ENCODE measurements around the gene GJD3. TPM values are rescaled to one million over a fixed set of nuclear protein-coding genes. Genes with fewer than 3 reads are reported as not detected.
A peak's percentile ranks its signal among the peaks of the same experiment; 100 is the strongest.

Gene GJD3
- total and polyA plus RNA-seq, 9 of the 15 experiments (the other 6 are each of a cell fraction or from before 2014, with no cell fraction given) = 0.17 to 0.38 TPM; not detected in 7

DNA sequence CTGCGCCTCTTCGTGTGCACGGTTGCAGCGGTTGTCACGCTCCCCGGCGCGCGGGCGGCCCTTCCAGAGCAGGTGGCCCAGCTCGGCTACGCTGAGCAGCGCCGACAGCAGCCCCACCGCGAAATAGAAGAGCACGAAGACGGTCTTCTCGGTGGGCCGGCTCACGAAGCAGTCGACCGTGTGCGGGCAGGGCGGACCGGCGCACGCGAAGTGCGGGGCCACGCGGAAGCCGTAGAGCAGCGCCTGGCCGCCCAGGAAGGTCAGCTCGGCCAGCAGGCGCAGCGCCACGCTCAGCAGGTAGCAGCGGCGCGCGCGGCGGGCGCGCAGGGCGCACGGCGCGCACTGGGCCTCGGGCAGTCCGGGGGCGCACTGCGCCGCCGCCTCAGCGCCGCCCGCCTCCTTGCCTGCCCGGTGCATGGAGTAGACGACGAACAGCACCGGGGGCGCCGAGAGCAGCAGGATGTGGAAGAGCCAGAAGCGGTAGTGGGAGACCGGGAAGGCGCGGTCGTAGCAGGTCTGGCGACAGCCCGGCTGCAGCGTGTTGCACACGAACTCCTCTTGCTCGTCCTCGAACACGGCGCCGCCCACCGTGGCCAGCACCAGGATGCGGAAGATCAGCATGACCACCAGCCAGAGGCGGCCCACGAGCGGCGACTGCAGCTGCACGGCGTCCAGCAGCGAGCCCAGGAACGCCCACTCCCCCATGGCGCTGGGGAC lies 1.3 kb downstream of the GJD3 start (continued):
- TF ChIP-seq, protein P1, sequence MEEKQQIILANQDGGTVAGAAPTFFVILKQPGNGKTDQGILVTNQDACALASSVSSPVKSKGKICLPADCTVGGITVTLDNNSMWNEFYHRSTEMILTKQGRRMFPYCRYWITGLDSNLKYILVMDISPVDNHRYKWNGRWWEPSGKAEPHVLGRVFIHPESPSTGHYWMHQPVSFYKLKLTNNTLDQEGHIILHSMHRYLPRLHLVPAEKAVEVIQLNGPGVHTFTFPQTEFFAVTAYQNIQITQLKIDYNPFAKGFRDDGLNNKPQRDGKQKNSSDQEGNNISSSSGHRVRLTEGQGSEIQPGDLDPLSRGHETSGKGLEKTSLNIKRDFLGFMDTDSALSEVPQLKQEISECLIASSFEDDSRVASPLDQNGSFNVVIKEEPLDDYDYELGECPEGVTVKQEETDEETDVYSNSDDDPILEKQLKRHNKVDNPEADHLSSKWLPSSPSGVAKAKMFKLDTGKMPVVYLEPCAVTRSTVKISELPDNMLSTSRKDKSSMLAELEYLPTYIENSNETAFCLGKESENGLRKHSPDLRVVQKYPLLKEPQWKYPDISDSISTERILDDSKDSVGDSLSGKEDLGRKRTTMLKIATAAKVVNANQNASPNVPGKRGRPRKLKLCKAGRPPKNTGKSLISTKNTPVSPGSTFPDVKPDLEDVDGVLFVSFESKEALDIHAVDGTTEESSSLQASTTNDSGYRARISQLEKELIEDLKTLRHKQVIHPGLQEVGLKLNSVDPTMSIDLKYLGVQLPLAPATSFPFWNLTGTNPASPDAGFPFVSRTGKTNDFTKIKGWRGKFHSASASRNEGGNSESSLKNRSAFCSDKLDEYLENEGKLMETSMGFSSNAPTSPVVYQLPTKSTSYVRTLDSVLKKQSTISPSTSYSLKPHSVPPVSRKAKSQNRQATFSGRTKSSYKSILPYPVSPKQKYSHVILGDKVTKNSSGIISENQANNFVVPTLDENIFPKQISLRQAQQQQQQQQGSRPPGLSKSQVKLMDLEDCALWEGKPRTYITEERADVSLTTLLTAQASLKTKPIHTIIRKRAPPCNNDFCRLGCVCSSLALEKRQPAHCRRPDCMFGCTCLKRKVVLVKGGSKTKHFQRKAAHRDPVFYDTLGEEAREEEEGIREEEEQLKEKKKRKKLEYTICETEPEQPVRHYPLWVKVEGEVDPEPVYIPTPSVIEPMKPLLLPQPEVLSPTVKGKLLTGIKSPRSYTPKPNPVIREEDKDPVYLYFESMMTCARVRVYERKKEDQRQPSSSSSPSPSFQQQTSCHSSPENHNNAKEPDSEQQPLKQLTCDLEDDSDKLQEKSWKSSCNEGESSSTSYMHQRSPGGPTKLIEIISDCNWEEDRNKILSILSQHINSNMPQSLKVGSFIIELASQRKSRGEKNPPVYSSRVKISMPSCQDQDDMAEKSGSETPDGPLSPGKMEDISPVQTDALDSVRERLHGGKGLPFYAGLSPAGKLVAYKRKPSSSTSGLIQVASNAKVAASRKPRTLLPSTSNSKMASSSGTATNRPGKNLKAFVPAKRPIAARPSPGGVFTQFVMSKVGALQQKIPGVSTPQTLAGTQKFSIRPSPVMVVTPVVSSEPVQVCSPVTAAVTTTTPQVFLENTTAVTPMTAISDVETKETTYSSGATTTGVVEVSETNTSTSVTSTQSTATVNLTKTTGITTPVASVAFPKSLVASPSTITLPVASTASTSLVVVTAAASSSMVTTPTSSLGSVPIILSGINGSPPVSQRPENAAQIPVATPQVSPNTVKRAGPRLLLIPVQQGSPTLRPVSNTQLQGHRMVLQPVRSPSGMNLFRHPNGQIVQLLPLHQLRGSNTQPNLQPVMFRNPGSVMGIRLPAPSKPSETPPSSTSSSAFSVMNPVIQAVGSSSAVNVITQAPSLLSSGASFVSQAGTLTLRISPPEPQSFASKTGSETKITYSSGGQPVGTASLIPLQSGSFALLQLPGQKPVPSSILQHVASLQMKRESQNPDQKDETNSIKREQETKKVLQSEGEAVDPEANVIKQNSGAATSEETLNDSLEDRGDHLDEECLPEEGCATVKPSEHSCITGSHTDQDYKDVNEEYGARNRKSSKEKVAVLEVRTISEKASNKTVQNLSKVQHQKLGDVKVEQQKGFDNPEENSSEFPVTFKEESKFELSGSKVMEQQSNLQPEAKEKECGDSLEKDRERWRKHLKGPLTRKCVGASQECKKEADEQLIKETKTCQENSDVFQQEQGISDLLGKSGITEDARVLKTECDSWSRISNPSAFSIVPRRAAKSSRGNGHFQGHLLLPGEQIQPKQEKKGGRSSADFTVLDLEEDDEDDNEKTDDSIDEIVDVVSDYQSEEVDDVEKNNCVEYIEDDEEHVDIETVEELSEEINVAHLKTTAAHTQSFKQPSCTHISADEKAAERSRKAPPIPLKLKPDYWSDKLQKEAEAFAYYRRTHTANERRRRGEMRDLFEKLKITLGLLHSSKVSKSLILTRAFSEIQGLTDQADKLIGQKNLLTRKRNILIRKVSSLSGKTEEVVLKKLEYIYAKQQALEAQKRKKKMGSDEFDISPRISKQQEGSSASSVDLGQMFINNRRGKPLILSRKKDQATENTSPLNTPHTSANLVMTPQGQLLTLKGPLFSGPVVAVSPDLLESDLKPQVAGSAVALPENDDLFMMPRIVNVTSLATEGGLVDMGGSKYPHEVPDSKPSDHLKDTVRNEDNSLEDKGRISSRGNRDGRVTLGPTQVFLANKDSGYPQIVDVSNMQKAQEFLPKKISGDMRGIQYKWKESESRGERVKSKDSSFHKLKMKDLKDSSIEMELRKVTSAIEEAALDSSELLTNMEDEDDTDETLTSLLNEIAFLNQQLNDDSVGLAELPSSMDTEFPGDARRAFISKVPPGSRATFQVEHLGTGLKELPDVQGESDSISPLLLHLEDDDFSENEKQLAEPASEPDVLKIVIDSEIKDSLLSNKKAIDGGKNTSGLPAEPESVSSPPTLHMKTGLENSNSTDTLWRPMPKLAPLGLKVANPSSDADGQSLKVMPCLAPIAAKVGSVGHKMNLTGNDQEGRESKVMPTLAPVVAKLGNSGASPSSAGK (IDR thresholded peaks at IDR 0.05) = peak; percentile 81
- TF ChIP-seq SMAD4 (CRISPR knock-in tag; conservative IDR thresholded peaks at IDR 0.05) (peak; percentile 22), HMBOX1 (IDR thresholded peaks at IDR 0.05) (no peak), POLR2A (conservative IDR thresholded peaks at IDR 0.05) (no peak), KLF10 (CRISPR knock-in tag; IDR thresholded peaks at IDR 0.05) (no peak), CTCFL (IDR thresholded peaks at IDR 0.05; ENCODE audit: borderline replicate concordance, insufficient read depth, low read depth, low read length, poor library complexity, severe bottlenecking) (peak; percentile 4), NR2C2 (CRISPR knock-in tag; IDR thresholded peaks at IDR 0.05) (no peak), NR2C2 (tag; IDR thresholded peaks at IDR 0.05) (peak; percentile 55; the same call in 1 of the 2 replicates), RBBP5 (IDR thresholded peaks at IDR 0.05; ENCODE audit: borderline replicate concordance, insufficient read depth, low read length, poor library complexity, severe bottlenecking) (peak; percentile 25)

Measured in K562 (cell line).